Spinal cord (tissue), 10 donors: ENCODE measurements around the gene FBLN2. TPM values are rescaled to one million over a fixed set of nuclear protein-coding genes. Genes with fewer than 3 reads are reported as not detected.
"Not testable (repeated sequence)": the region's sequence is repeated elsewhere in the genome, so short reads cannot be mapped to it uniquely, and the experiment has no call there.

ENCODE experiments used
- DNase-seq, 6 donors: peaks; one replicate each; pipeline versions ENCODE4 v3.0.0 to v3.0.0-alpha.2; 2013 to 2015; ENCODE audit warnings: low spot score in 6 of 6, low read depth in 4 of 6
- H3K27ac ChIP-seq: one replicate; pipeline ENCODE4 v1.5.1; 2013; ENCODE audit warnings: low read depth, low read length, control low read depth
- H3K27me3 ChIP-seq: one replicate; pipeline ENCODE4 v1.6.1; 2013; ENCODE audit warnings: low read length; ENCODE audit not compliant: control insufficient read depth, insufficient read depth
- H3K36me3 ChIP-seq: one replicate; pipeline ENCODE4 v1.6.1; 2013; ENCODE audit warnings: low read length; ENCODE audit not compliant: control insufficient read depth, insufficient read depth
- H3K4me1 ChIP-seq: one replicate; pipeline ENCODE4 v1.6.1; 2013; ENCODE audit warnings: low read length; ENCODE audit not compliant: control insufficient read depth, insufficient read depth
- H3K4me3 ChIP-seq: one replicate; pipeline ENCODE4 v1.5.1; 2013; ENCODE audit warnings: low read depth, low read length, control low read depth
- H3K9me3 ChIP-seq: one replicate; pipeline ENCODE4 v1.6.1; 2013; ENCODE audit warnings: low read length; ENCODE audit not compliant: control insufficient read depth, insufficient read depth
- whole genome bisulfite sequencing: methylation state at CpG from one replicate; pipeline ENCODE4 v1.1.5; 2013; ENCODE audit warnings: missing lambda C conversion rate; ENCODE audit not compliant: insufficient coverage; 5-methylcytosine and 5-hydroxymethylcytosine counted together
- polyA plus RNA-seq, 2 donors: library from polyadenylated mRNA; unstranded; fragments of 120-200 nt; gene quantifications; one replicate each; pipeline ENCODE4 v1.2.1, GENCODE V29; 2013; ENCODE audit not compliant: insufficient read length in 2 of 2
- total RNA-seq, 2 donors: library from RNA; depleted of rRNA in 1 of 2; stranded (reverse); fragments of 120-200 nt in 1 of 2; fragments of >200 nt in 1 of 2; gene quantifications; one replicate each; pipeline versions ENCODE4 v1.2.3 to v1.2.4, GENCODE V29; 2013 to 2014
- donor health status: healthy.

FBLN2 gene
- total and polyA plus RNA-seq, 4 donors = 19.5 to 81.9 (median 31.5) TPM

DNA sequence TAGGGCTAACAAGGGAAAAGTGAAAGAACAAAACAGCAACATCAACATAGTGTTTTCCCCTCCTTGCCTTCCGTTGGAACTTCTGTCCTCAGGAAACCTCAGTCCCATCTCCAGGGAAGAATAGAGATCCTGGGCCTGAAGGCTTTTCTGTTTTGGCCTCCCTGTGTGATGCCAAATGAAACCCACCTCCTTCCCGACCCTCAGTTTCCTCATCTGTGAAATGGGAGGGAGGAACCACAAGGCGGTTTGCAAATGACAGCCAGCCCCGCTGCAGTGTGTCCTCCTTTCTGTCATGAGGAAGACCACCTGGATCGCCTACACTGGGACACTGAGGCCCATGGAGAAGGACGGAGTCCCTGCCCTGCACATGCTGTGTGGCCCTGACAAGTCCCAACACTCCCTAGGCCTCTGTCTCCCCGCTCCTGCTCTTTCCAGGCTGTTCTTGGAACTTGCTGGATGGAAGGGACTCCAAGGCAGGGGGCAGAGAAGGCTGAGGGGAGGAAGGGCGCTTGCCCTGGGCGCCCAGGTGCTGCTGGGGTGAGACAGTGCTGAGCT is 28.5 kb upstream of the FBLN2 start:
- no peaks in the 10 kb centered on the region for H3K27me3 ChIP-seq
- no peak overlapping the region for H3K4me3 ChIP-seq
- H3K36me3 ChIP-seq = peaks cover 2% of the 10 kb centered on the region
- peaks cover 35% of the 10 kb centered on the region for H3K4me1 ChIP-seq
- H3K9me3 ChIP-seq = no peaks in the 10 kb centered on the region
- H3K27ac ChIP-seq = no peak overlapping the region
- 94% methylated on average over 5 of the region's 9 CpGs for WGBS
- DNase-seq = no peak

DNA sequence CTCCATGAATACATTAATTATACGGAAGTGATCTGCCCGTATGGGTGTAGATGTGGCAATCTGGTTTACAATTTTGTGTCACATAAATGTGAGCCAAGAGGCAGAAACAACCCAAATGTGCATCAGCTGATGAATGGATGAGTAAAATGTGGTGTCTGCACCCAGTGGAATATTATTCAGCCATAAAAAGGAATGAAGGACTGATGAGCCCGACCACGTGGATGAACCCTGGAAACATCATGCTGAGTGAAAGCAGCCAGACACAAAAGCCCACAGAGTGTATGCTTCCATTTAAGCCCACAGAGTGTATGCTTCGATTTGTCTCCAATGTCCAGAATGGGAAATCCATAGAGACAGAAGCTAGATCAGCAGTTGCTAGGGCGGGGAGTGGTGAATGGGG is 27.6 kb upstream of the FBLN2 start:
- Histone ChIP-seq H3K27ac (no peak overlapping the region), H3K4me1 (peaks cover 39% of the 10 kb centered on the region), H3K4me3 (no peak overlapping the region), H3K27me3 (no peaks in the 10 kb centered on the region), H3K36me3 (peaks cover 2% of the 10 kb centered on the region), H3K9me3 (no peaks in the 10 kb centered on the region)
- WGBS = 44% methylated on average over 4 of the region's 6 CpGs
- DNase-seq = no peak

- WGBS = no CpG with 5 or more reads among the region's 2 CpGs
- H3K36me3 ChIP-seq, H3K9me3 ChIP-seq, H3K27ac ChIP-seq, H3K27me3 ChIP-seq, H3K4me3 ChIP-seq, DNase-seq: not testable (repeated sequence)
- H3K4me1 ChIP-seq = peaks cover 40% of the 10 kb centered on the region
Observed at GRCh38 chr3:13521749-13522148, 27.2 kb upstream of the FBLN2 start.

DNA sequence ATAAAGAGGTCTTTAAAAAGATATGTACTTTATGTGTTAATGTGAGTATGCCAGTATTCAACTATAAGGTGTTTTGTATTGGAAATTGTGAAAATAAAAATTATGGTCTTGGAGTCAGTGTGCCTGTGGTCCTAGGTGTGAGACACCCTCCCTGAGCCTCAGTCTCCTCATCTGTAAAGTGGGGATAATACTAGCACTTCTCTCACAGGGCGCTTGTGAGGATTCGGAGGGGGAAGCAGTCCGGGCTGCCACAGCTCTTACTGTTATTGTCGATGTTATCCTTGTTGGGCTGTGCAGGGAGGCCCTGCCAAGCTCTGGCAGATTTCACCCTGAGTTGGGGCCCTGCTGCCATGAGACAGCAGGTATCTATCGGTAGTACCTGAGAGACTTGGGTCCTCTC is 26.7 kb upstream of the FBLN2 start:
- Histone ChIP-seq H3K27me3 (no peaks in the 10 kb centered on the region), H3K9me3 (no peaks in the 10 kb centered on the region), H3K36me3 (peaks cover 2% of the 10 kb centered on the region), H3K27ac (no peak overlapping the region), H3K4me1 (peaks cover 38% of the 10 kb centered on the region), H3K4me3 (no peak overlapping the region)
- DNase-seq = no peak
- whole genome bisulfite sequencing = 93% methylated on average over 5 of the region's 5 CpGs

GRCh38 chr3:13524979-13525669 is 23.8 kb upstream of the FBLN2 start:
- peak overlapping the region; percentile 82 for H3K27ac ChIP-seq
- no peaks in the 10 kb centered on the region for H3K27me3 ChIP-seq
- WGBS = no CpG with 5 or more reads among the region's 10 CpGs

GRCh38 chr3:13525827-13526625 is 22.9 kb upstream of the FBLN2 start:
- Histone ChIP-seq H3K9me3 (no peaks in the 10 kb centered on the region), H3K4me3 (no peak overlapping the region), H3K36me3 (no peaks in the 10 kb centered on the region), H3K27me3 (no peaks in the 10 kb centered on the region), H3K27ac (peak overlapping the region; percentile 82), H3K4me1 (peaks cover 37% of the 10 kb centered on the region)
- WGBS = 49% methylated on average over 20 of the region's 20 CpGs
- DNase-seq = peak in 1 of 6 donors; percentile 35

More at GRCh38 chr3:13524979-13525669, 23.8 kb upstream of the FBLN2 start:
- DNase-seq = no peak
- no peak overlapping the region for H3K4me3 ChIP-seq
- no peaks in the 10 kb centered on the region for H3K36me3 ChIP-seq
- peaks cover 32% of the 10 kb centered on the region for H3K4me1 ChIP-seq
- H3K9me3 ChIP-seq = no peaks in the 10 kb centered on the region

DNA sequence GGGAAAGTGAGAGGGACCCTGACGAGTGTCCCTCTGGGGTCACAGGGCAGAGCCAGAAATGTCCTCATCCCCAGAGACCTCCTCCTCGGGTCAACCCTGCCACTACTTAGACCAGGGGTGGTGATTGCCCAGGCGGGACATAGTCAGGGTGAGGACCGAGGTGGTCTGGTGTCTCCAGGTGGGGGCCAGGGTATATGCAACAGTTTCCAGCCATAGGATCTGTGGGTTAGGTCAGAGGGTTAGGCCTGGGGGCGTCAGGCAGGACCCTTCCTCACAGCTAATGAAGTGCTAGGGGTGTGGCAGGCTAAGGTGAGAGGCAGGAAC is 22.3 kb upstream of the FBLN2 start:
- Histone ChIP-seq H3K4me3 (no peak overlapping the region), H3K27ac (peak overlapping the region; percentile 82), H3K27me3 (no peaks in the 10 kb centered on the region), H3K36me3 (no peaks in the 10 kb centered on the region), H3K4me1 (peaks cover 40% of the 10 kb centered on the region), H3K9me3 (no peaks in the 10 kb centered on the region)
- 46% methylated on average over 2 of the region's 5 CpGs for WGBS
- DNase-seq = no peak

- Histone ChIP-seq H3K36me3 (no peaks in the 10 kb centered on the region), H3K4me3 (no peak overlapping the region), H3K27ac (no peak overlapping the region), H3K9me3 (no peaks in the 10 kb centered on the region), H3K27me3 (no peaks in the 10 kb centered on the region), H3K4me1 (peaks cover 49% of the 10 kb centered on the region)
- DNase-seq = peak in 2 of 6 donors; percentile 75 to 78
- WGBS = 46% methylated on average over 6 of the region's 11 CpGs
Observed at GRCh38 chr3:13528217-13528867, 20.6 kb upstream of the FBLN2 start.

DNA sequence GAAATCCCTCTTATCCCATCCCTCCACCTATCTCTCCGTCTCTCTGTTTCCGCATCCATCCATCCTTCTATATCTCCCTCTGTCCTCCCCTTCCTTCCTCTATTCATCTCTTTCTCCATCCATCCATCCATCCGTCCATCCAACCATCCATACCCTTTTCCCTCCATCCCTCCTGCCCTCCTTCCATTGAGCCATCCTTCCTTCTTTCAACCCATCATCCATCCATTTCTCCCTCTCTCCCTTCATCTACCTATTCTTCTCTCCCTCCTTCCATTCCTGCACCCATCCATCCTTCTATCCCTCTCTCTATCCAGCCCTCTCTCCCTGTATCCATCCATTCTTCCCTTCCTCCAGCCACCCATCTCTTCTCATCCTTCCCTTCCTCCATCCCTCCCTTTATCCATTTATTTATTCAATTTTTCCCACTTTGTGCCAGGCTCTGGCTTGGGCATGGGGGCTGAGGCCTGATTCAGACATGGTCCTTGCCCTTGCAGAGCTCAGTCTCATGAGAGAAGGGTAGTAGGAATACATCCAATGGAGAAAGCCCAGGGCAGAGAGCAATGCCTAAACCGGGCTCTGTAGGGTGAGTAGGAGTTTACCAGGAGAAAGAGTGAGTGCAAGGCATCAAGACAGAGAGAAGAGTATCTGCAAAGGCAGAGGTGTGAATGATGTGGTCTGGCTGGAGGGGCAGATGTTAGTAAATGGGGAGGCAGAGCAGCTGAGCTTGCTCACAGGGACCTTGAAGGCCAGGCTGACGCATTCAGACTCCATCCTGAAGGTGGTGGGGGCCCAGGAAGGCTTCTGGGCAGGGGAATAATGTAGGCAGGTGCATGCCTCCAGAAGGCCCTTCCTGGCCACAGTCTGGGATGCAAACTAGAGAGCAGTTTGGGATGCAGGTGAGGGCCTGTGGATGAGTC is 19.5 kb upstream of the FBLN2 start:
- no peaks in the 10 kb centered on the region for H3K9me3 ChIP-seq
- no peak overlapping the region for H3K27ac ChIP-seq
- H3K4me3 ChIP-seq = no peak overlapping the region
- DNase-seq = no peak
- H3K27me3 ChIP-seq = no peaks in the 10 kb centered on the region
- 75% methylated on average over 5 of the region's 5 CpGs for WGBS
- H3K4me1 ChIP-seq = peaks cover 57% of the 10 kb centered on the region
- no peaks in the 10 kb centered on the region for H3K36me3 ChIP-seq
